Measurements from ENCODE around the gene CAPN9. TPM values are rescaled to one million over a fixed set of nuclear protein-coding genes. Genes with fewer than 3 reads are reported as not detected.

Gene CAPN9
- total RNA-seq, 1 experiment from 2014 or later: 0.39 TPM

GRCh38 chr1:230825761-230826160 is 78.6 kb downstream of the CAPN9 start:
- H3K4me3 Mint-ChIP-seq (ENCODE audit: unreplicated experiment): no peak overlapping the region
- no peaks in the 10 kb centered on the region; the same call in 1 of the 2 replicates for H3K27me3 ChIP-seq (replicated peaks; ENCODE audit: control insufficient read depth, insufficient read depth, low read length)
- ChIA-PET CTCF (no interaction called here), POLR2A (no interaction called here)
- H3K4me1 Mint-ChIP-seq (ENCODE audit: low read depth, unreplicated experiment): no peaks in the 10 kb centered on the region
- BruUV-seq (replicated peaks): no TSS peak
- H3K9me3 ChIP-seq: no peaks in the 10 kb centered on the region
- no peak for TF ChIP-seq CTCF (IDR thresholded peaks at IDR 0.05; ENCODE audit: insufficient read depth in 1 of 2, low read depth in 1 of 2, low read length in 1 of 2, severe bottlenecking in 1 of 2, unreplicated experiment in 1 of 2)
- H3K4me1 ChIP-seq: no peaks in the 10 kb centered on the region
- no peaks in the 10 kb centered on the region for H3K9me3 Mint-ChIP-seq (ENCODE audit: unreplicated experiment)
- H3K36me3 ChIP-seq (ENCODE audit: control insufficient read depth, insufficient read depth, low read length): no peaks in the 10 kb centered on the region
- H3K27me3 Mint-ChIP-seq (ENCODE audit: insufficient read depth, unreplicated experiment): no peaks in the 10 kb centered on the region
- intact Hi-C loops (cut with micrococcal nuclease; ENCODE audit: unreplicated experiment): no loop called here
- H3K36me3 Mint-ChIP-seq (ENCODE audit: insufficient read depth, unreplicated experiment): no peaks in the 10 kb centered on the region
- H3K4me3 ChIP-seq (ENCODE audit: low read depth, low read length): no peak overlapping the region
- DNase-seq: no peak
- H3K27ac Mint-ChIP-seq (ENCODE audit: unreplicated experiment): no peak overlapping the region

- Histone ChIP-seq H3K9me3 (no peaks in the 10 kb centered on the region), H3K36me3 (ENCODE audit: control insufficient read depth, insufficient read depth, low read length) (no peaks in the 10 kb centered on the region), H3K27me3 (replicated peaks; ENCODE audit: control insufficient read depth, insufficient read depth, low read length) (no peaks in the 10 kb centered on the region), H3K4me3 (ENCODE audit: low read depth, low read length) (no peak overlapping the region), H3K4me1 (no peaks in the 10 kb centered on the region)
- no peak for DNase-seq
- intact Hi-C loops (cut with micrococcal nuclease; ENCODE audit: unreplicated experiment): no loop called here
- no TSS peak for BruUV-seq (replicated peaks)
- no peak overlapping the region for H3K27ac Mint-ChIP-seq (ENCODE audit: unreplicated experiment)
- H3K36me3 Mint-ChIP-seq (ENCODE audit: insufficient read depth, unreplicated experiment): no peaks in the 10 kb centered on the region
- ChIA-PET CTCF (no interaction called here), POLR2A (no interaction called here)
- H3K9me3 Mint-ChIP-seq (ENCODE audit: unreplicated experiment): no peaks in the 10 kb centered on the region
- H3K27me3 Mint-ChIP-seq (ENCODE audit: insufficient read depth, unreplicated experiment): no peaks in the 10 kb centered on the region
- no peak for TF ChIP-seq CTCF (IDR thresholded peaks at IDR 0.05; ENCODE audit: insufficient read depth in 1 of 2, low read depth in 1 of 2, low read length in 1 of 2, severe bottlenecking in 1 of 2, unreplicated experiment in 1 of 2)
- H3K4me1 Mint-ChIP-seq (ENCODE audit: low read depth, unreplicated experiment): no peaks in the 10 kb centered on the region
- H3K4me3 Mint-ChIP-seq (ENCODE audit: unreplicated experiment): no peak overlapping the region
Observed at GRCh38 chr1:230826166-230826875, 79.1 kb downstream of the CAPN9 start.

GRCh38 chr1:230827081-230827681 is 80.0 kb downstream of the CAPN9 start:
- no peak overlapping the region for H3K4me3 ChIP-seq (ENCODE audit: low read depth, low read length)
- ChIA-PET POLR2A (no interaction called here), CTCF (no interaction called here)
- H3K27me3 Mint-ChIP-seq (ENCODE audit: insufficient read depth, unreplicated experiment): no peaks in the 10 kb centered on the region
- H3K36me3 ChIP-seq (ENCODE audit: control insufficient read depth, insufficient read depth, low read length): no peaks in the 10 kb centered on the region
- no peaks in the 10 kb centered on the region for H3K36me3 Mint-ChIP-seq (ENCODE audit: insufficient read depth, unreplicated experiment)
- TF ChIP-seq CTCF (IDR thresholded peaks at IDR 0.05; ENCODE audit: insufficient read depth in 1 of 2, low read depth in 1 of 2, low read length in 1 of 2, severe bottlenecking in 1 of 2, unreplicated experiment in 1 of 2): no peak
- H3K4me1 Mint-ChIP-seq (ENCODE audit: low read depth, unreplicated experiment): peaks cover 4% of the 10 kb centered on the region
- no peak for DNase-seq
- intact Hi-C loops (cut with micrococcal nuclease; ENCODE audit: unreplicated experiment): no loop called here
- H3K27me3 ChIP-seq (replicated peaks; ENCODE audit: control insufficient read depth, insufficient read depth, low read length): no peaks in the 10 kb centered on the region
- no peak overlapping the region for H3K4me3 Mint-ChIP-seq (ENCODE audit: unreplicated experiment)
- H3K4me1 ChIP-seq: no peaks in the 10 kb centered on the region
- no peaks in the 10 kb centered on the region for H3K9me3 ChIP-seq
- no peaks in the 10 kb centered on the region for H3K9me3 Mint-ChIP-seq (ENCODE audit: unreplicated experiment)
- no peak overlapping the region for H3K27ac Mint-ChIP-seq (ENCODE audit: unreplicated experiment)
- no TSS peak for BruUV-seq (replicated peaks)
